ENCODE measurements around the gene C16orf87.

The C16orf87 gene

GRCh38 chr16:46756772-46757171 is 74.2 kb downstream of the C16orf87 start:
- DNase-seq (ENCODE audit: low read depth): no peak

- DNase-seq (ENCODE audit: low read depth): no peak
Measured at GRCh38 chr16:46753015-46753414, 78.0 kb downstream of the C16orf87 start.

- DNase-seq (ENCODE audit: low read depth): no peak
Measured at GRCh38 chr16:46751381-46751780, 79.6 kb downstream of the C16orf87 start.

GRCh38 chr16:46748775-46749705 is 81.9 kb downstream of the C16orf87 start:
- no peak for DNase-seq (ENCODE audit: low read depth)

- no peak for DNase-seq (ENCODE audit: low read depth)
Measured at GRCh38 chr16:46747777-46748651, 83.0 kb downstream of the C16orf87 start, which contains the start of gene MYLK3. MYLK3 (minus strand) TSS chr16:46748344; CDS start chr16:46748193, 151 bp downstream.

- DNase-seq (ENCODE audit: low read depth): no peak
Measured at GRCh38 chr16:46746821-46747776, 83.9 kb downstream of the C16orf87 start.
